A549 (cell line): ENCODE results near the gene ARHGAP9. TPM values are rescaled to one million over a fixed set of nuclear protein-coding genes. Genes with fewer than 3 reads are reported as not detected.

Source experiments
- ATAC-seq, 2 experiments: fragments of 200-7000 bp in 1 of 2; fragments of >200 bp in 1 of 2; cut with Nextera tagmentation in 1 of 2; cut with Tn5 transposase in 1 of 2; 3 replicates each; pipeline versions ENCODE4 v1.8.0 to v1.9.1; 2018 to 2020; ENCODE audit warnings: mild to moderate bottlenecking in 1 of 2, moderate library complexity in 1 of 2
- CTCF ChIA-PET: fragments of 300-600 bp; sonication (Branson Sonifier 250); formaldehyde crosslinking; extraction: SDS; loops from one replicate; lab custom pipeline; 2021; ENCODE audit warnings: antibody characterized with exemption, inconsistent platforms; lab: Yijun Ruan, JAX
- POLR2A ChIA-PET: fragments of 350-600 bp; formaldehyde crosslinking; extraction: SDS; loops from one replicate; lab custom pipeline; 2021; ENCODE audit warnings: antibody characterized with exemption, inconsistent platforms; lab: Yijun Ruan, JAX
- DNase-seq, 2 experiments: peaks; one replicate each; pipeline versions ENCODE4 v3.0.0 to v3.0.0-alpha.2; 2011 to 2016; ENCODE audit warnings: low read depth in 1 of 2, low spot score in 1 of 2
- FAIRE-seq: peaks from 2 replicates; lab custom pipeline; 2011; peaks lifted over from hg19 to GRCh38; lab: Jason Lieb, UNC
- H3K27ac ChIP-seq, 2 experiments: fragments of >200 bp; sonication (Bioruptor Twin); formaldehyde crosslinking; 3 replicates each; pipeline ENCODE4 v1.5.1; 2016 to 2017
- H3K4me1 ChIP-seq: fragments of >200 bp; sonication (Bioruptor Twin); formaldehyde crosslinking; 3 replicates; pipeline ENCODE4 v1.6.1; 2016
- H3K4me2 ChIP-seq: fragments of >200 bp; sonication (Bioruptor Twin); formaldehyde crosslinking; 3 replicates; pipeline ENCODE4 v1.6.1; 2016
- H3K4me3 ChIP-seq: fragments of >200 bp; sonication (Bioruptor Twin); formaldehyde crosslinking; 3 replicates; pipeline ENCODE4 v1.5.1; 2016
- H3K9me3 ChIP-seq: fragments of >200 bp; sonication (Bioruptor Twin); formaldehyde crosslinking; 3 replicates; pipeline ENCODE4 v1.6.1; 2016
- BHLHE40 ChIP-seq: IDR thresholded peaks from 2 replicates; pipeline ENCODE4 v1.6.1; 2012; ENCODE audit warnings: low read depth, low read length, inconsistent platforms
- CEBPB ChIP-seq, 2 experiments: fragments of >200 bp in 1 of 2; sonication (Bioruptor Twin) in 1 of 2; formaldehyde crosslinking in 1 of 2; IDR thresholded peaks; 2 replicates each; pipeline ENCODE4 v1.6.1; 2012 to 2016
- CHD2 ChIP-seq: fragments of 150-350 bp; IDR thresholded peaks from 2 replicates; pipeline ENCODE4 v1.6.1; 2014; ENCODE audit warnings: low read length; ENCODE audit not compliant: partially characterized antibody
- CHD4 ChIP-seq: fragments of 200-600 bp; sonication (generic); IDR thresholded peaks from 2 replicates; pipeline ENCODE4 v1.6.1; 2016; ENCODE audit warnings: antibody characterized with exemption, mild to moderate bottlenecking, borderline replicate concordance
- E2F6 ChIP-seq: IDR thresholded peaks from 2 replicates; pipeline ENCODE4 v1.6.1; 2012; ENCODE audit warnings: low read depth, borderline replicate concordance
- EHF ChIP-seq: fragments of 250-450 bp; sonication (Bioruptor Pico); IDR thresholded peaks from 2 replicates; pipeline ENCODE4 v1.5.0; 2020; ENCODE audit warnings: mild to moderate bottlenecking
- ESRRA ChIP-seq: fragments of 150-350 bp; IDR thresholded peaks from 2 replicates; pipeline ENCODE4 v1.6.1; 2014; ENCODE audit warnings: mild to moderate bottlenecking, low read length, borderline replicate concordance
- FOSL2 ChIP-seq, 2 experiments: fragments of 450-650 bp in 1 of 2; fragments of >200 bp in 1 of 2; sonication (Bioruptor Twin) in 1 of 2; formaldehyde crosslinking; IDR thresholded peaks; 2 replicates each; pipeline versions ENCODE4 v1.5.0 to v1.6.1; 2016 to 2020; ENCODE audit warnings: mild to moderate bottlenecking in 1 of 2, moderate library complexity in 1 of 2
- GATA3 ChIP-seq: IDR thresholded peaks from 2 replicates; pipeline ENCODE4 v1.6.1; 2012; ENCODE audit warnings: borderline replicate concordance
- HOXA7 ChIP-seq: fragments of 250-450 bp; sonication (Bioruptor Pico); IDR thresholded peaks from 2 replicates; pipeline ENCODE4 v1.5.0; 2020; ENCODE audit warnings: mild to moderate bottlenecking, moderate library complexity
- HOXB13 ChIP-seq: fragments of 250-450 bp; sonication (Bioruptor Pico); IDR thresholded peaks from 2 replicates; pipeline ENCODE4 v1.5.0; 2020; ENCODE audit warnings: low read depth, mild to moderate bottlenecking, moderate library complexity
- JUN ChIP-seq, 2 experiments: fragments of >200 bp; sonication (Bioruptor Twin); formaldehyde crosslinking; IDR thresholded peaks; 2 replicates in 1 of 2; 3 replicates in 1 of 2; pipeline ENCODE4 v1.6.1; 2016 to 2017
- MYC ChIP-seq: IDR thresholded peaks from 2 replicates; pipeline ENCODE4 v1.6.1; 2012; ENCODE audit warnings: mild to moderate bottlenecking, inconsistent platforms, low read length, improper control_type of control experiment, borderline replicate concordance
- NFE2L2 ChIP-seq: fragments of 150-350 bp; conservative IDR thresholded peaks from 2 replicates; pipeline ENCODE4 v1.6.1; 2014; ENCODE audit warnings: low read length
- POLR2A ChIP-seq: IDR thresholded peaks from 2 replicates; pipeline ENCODE4 v1.6.1; 2012; ENCODE audit warnings: mild to moderate bottlenecking, low read length
- RAD21 ChIP-seq, 2 experiments: fragments of >200 bp in 1 of 2; sonication (Bioruptor Twin) in 1 of 2; formaldehyde crosslinking in 1 of 2; IDR thresholded peaks in 1 of 2; conservative IDR thresholded peaks in 1 of 2; 2 replicates in 1 of 2; 3 replicates in 1 of 2; pipeline ENCODE4 v1.6.1; 2012 to 2018; ENCODE audit warnings: inconsistent platforms in 1 of 2
- RCOR1 ChIP-seq: fragments of 150-350 bp; IDR thresholded peaks from 2 replicates; pipeline ENCODE4 v1.6.1; 2014; ENCODE audit warnings: antibody characterized with exemption, low read length, low read depth
- RNF2 ChIP-seq: fragments of 200-600 bp; sonication (generic); IDR thresholded peaks from 2 replicates; pipeline ENCODE4 v1.6.1; 2016; ENCODE audit warnings: low read depth, mild to moderate bottlenecking, antibody characterized with exemption, moderate library complexity, borderline replicate concordance
- ZNF302 ChIP-seq: fragments of 250-450 bp; sonication (Bioruptor Pico); IDR thresholded peaks from 2 replicates; pipeline ENCODE4 v1.9.0; 2021; ENCODE audit warnings: inconsistent platforms, mild to moderate bottlenecking, moderate library complexity
- ZSCAN20 ChIP-seq: fragments of 250-450 bp; sonication (Bioruptor Pico); IDR thresholded peaks from 2 replicates; pipeline ENCODE4 v1.8.0; 2022; ENCODE audit warnings: mild to moderate bottlenecking, moderate library complexity
- WGBS: methylation state at CpG from one replicate; pipeline ENCODE4 v1.1.6; 2017; ENCODE audit errors: missing lambda C conversion rate; 5-methylcytosine and 5-hydroxymethylcytosine counted together
- polyA plus RNA-seq, 4 experiments: library from polyadenylated mRNA; depleted of rRNA in 3 of 4; stranded (reverse); fragments of >200 nt; fragmentation: RNase III in 1 of 4; extraction: RNeasy Plus Mini Kit Qiagen cat#74134 plus additional on column Dnase treatment in 1 of 4; gene quantifications; 2 replicates in 3 of 4; 3 replicates in 1 of 4; pipeline ENCODE4 v1.2.3, GENCODE V29; 2011 to 2017
- TF ChIP-seq, protein P1 (sequence below): fragments of 150-350 bp; IDR thresholded peaks from 2 replicates; pipeline ENCODE4 v1.6.1; 2014; ENCODE audit warnings: low read depth, mild to moderate bottlenecking, low read length
- TF ChIP-seq, protein P2 (sequence below): IDR thresholded peaks from 2 replicates; pipeline ENCODE4 v1.6.1; 2012
- TF ChIP-seq, protein P3 (sequence below): fragments of 450-650 bp; IDR thresholded peaks from 2 replicates; pipeline ENCODE4 v1.6.1; 2014; ENCODE audit warnings: antibody characterized with exemption

Gene ARHGAP9
- polyA plus RNA-seq, 2 of the 4 experiments (the other 2 are of a cell fraction) = 0.25 TPM; not detected in 1

- Histone ChIP-seq H3K4me1 (peaks cover 5% of the 10 kb centered on the region), H3K4me2 (no peak overlapping the region), H3K4me3 (no peak overlapping the region), H3K27ac (no peak overlapping the region), H3K9me3 (no peaks in the 10 kb centered on the region)
- CTCF ChIA-PET = interaction anchor here (0.7 to 9.7 kb wide), 8 partner anchors 8 to 252 kb away, joined by 4 to 240 read pairs (median 4); partner anchors contain the start of genes ARHGAP9, INHBE and MARS1
- 79% methylated on average over 14 of the region's 14 CpGs for WGBS
- FAIRE-seq (no peak), DNase-seq (no peak), ATAC-seq (no peak)
- TF ChIP-seq FOSL2 (IDR thresholded peaks at IDR 0.05) = no peak
- no peak for TF ChIP-seq FOSL2 (CRISPR knock-in tag; IDR thresholded peaks at IDR 0.05)
- no peak for TF ChIP-seq NFE2L2
- no peak for TF ChIP-seq GATA3
- no peak for TF ChIP-seq ESRRA
- no peak for TF ChIP-seq RNF2
- no peak for TF ChIP-seq JUN (IDR thresholded peaks at IDR 0.05)
- TF ChIP-seq, protein P1, sequence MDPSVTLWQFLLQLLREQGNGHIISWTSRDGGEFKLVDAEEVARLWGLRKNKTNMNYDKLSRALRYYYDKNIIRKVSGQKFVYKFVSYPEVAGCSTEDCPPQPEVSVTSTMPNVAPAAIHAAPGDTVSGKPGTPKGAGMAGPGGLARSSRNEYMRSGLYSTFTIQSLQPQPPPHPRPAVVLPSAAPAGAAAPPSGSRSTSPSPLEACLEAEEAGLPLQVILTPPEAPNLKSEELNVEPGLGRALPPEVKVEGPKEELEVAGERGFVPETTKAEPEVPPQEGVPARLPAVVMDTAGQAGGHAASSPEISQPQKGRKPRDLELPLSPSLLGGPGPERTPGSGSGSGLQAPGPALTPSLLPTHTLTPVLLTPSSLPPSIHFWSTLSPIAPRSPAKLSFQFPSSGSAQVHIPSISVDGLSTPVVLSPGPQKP = no peak
- TF ChIP-seq E2F6 = no peak
- TF ChIP-seq CEBPB (IDR thresholded peaks at IDR 0.05) = no peak
- TF ChIP-seq HOXB13 (CRISPR knock-in tag) = no peak
- no peak for TF ChIP-seq CHD4
- no peak for TF ChIP-seq CHD2
- POLR2A ChIA-PET = no interaction called here
Measured at GRCh38 chr12:57465747-57466505, 13.7 kb downstream of the ARHGAP9 start.

DNA sequence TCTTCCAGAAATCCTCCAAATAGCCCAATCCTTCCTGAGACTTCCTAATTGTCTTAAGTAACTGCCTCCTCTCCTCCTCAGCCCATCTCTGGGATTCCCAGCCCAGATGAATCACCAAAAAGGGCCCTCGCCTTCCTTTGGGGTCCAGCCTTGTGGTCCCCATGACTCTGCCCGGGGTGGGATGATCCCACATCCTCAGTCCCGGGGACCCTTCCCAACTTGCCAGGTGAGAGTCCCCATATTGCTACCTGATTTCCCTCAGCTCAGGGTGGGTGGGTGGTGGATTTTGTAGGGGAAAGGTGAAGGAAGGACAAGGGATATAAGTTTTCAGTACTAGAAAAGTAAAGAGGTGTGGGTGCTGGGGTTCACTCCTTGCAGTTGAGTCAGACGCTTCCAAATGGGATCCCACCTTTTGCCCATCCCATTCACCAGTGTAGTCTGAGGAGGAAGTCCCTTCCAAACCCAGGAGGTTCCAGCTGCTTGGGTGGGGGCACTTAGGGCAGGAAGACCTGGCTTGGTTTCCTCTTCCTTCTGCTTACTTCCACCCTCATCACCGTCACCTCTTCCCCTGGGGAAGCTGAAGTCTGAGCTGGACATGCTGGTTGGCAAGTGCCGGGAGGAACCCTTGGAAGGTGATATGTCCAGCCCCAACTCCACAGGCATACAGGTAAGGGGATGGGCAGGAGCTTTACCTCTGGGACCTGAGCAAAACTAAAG is 14.5 kb downstream of the ARHGAP9 start:
- Histone ChIP-seq H3K4me3 (no peak overlapping the region), H3K9me3 (no peaks in the 10 kb centered on the region)
- CTCF ChIA-PET = interaction anchor here (0.9 to 9.7 kb wide), 4 partner anchors 13 to 194 kb away, joined by 4 to 240 read pairs (median 48); partner anchors contain the start of genes ARHGAP9, INHBE and MARS1
- TF ChIP-seq MYC = no peak
- no peak for TF ChIP-seq E2F6
- no peak for TF ChIP-seq RAD21 (conservative IDR thresholded peaks at IDR 0.05 in 1 of 2, IDR thresholded peaks at IDR 0.05 in 1 of 2)
- no peak for TF ChIP-seq HOXB13 (CRISPR knock-in tag)
- no peak for TF ChIP-seq POLR2A
- TF ChIP-seq BHLHE40 = no peak
- TF ChIP-seq RCOR1 = no peak
- TF ChIP-seq, protein P2, sequence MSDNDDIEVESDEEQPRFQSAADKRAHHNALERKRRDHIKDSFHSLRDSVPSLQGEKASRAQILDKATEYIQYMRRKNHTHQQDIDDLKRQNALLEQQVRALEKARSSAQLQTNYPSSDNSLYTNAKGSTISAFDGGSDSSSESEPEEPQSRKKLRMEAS = no peak
- TF ChIP-seq ZNF302 (CRISPR knock-in tag) = no peak
- no peak for TF ChIP-seq HOXA7 (CRISPR knock-in tag)
- no peak for TF ChIP-seq ZSCAN20 (CRISPR knock-in tag)
- no peak for TF ChIP-seq GATA3
- TF ChIP-seq, protein P3, sequence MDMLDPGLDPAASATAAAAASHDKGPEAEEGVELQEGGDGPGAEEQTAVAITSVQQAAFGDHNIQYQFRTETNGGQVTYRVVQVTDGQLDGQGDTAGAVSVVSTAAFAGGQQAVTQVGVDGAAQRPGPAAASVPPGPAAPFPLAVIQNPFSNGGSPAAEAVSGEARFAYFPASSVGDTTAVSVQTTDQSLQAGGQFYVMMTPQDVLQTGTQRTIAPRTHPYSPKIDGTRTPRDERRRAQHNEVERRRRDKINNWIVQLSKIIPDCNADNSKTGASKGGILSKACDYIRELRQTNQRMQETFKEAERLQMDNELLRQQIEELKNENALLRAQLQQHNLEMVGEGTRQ = no peak
- no peak for TF ChIP-seq EHF (CRISPR knock-in tag)
- TF ChIP-seq, all 56 proteins: peak for 0
- no peak for ATAC-seq
- peaks cover 5% of the 10 kb centered on the region for H3K4me1 ChIP-seq
- 92% methylated on average over 6 of the region's 6 CpGs for WGBS
- POLR2A ChIA-PET = no interaction called here
- no peak for FAIRE-seq
- no peak overlapping the region for H3K4me2 ChIP-seq
- no peak for DNase-seq
- H3K27ac ChIP-seq = no peak overlapping the region
